GM19463 (cell line): ENCODE measurements around the gene NXPH4.

Experiments used
- ATAC-seq: cut with Tn5 transposase; IDR thresholded peaks from one replicate; pipeline ENCODE4 v1.9.1; 2021; ENCODE audit warnings: mild to moderate bottlenecking, moderate library complexity; ENCODE audit not compliant: unreplicated experiment

The NXPH4 gene

DNA sequence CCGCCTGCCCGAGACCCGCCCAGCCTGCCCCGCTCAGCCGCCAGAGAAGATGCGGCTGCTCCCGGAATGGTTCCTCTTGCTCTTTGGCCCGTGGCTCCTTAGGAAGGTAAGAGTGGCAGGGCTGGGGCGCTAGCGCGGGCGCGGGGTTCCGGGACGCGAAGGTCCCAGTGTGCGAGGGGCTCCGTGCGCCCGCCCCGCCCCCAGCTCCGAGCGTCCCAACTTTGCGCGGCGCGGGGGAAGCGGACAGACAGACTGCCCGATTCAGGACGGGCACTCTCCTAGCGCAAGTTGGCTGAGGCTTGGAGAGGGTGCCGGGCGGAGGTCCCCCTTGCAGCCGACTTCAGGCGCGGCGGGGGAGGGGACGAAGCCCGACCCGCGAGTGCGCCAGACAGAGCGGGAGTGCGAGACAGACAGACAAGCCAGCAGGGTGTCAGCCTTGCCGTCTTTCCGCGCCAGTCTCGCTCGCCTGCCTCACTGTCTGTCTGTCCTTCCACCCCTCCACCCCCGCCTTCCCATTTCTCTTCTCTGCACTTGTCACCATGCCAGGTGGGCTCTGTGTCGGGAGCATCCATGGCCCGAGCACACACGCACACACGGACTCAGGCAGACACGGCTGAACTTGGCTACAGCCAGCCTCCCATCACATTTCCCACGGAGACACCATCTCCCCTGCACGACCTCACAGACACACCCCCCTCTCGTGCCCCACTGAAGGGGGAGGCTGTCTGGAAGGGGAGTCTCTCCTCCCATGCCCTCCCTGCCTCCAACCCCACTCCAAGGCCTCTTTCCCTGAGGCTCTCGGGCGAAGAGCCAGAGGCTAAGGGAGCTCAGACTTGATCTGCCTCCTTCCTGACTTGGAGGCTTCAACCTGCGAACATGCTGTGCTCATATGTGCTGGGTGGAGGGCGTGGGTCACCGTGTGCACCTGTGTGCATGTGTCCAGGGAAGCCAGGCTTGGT lies 606 bp downstream of the NXPH4 start:
- ATAC-seq, result no peak

GRCh38 chr12:57218030-57218853 lies 1.6 kb downstream of the NXPH4 start:
- ATAC-seq, result no peak

DNA sequence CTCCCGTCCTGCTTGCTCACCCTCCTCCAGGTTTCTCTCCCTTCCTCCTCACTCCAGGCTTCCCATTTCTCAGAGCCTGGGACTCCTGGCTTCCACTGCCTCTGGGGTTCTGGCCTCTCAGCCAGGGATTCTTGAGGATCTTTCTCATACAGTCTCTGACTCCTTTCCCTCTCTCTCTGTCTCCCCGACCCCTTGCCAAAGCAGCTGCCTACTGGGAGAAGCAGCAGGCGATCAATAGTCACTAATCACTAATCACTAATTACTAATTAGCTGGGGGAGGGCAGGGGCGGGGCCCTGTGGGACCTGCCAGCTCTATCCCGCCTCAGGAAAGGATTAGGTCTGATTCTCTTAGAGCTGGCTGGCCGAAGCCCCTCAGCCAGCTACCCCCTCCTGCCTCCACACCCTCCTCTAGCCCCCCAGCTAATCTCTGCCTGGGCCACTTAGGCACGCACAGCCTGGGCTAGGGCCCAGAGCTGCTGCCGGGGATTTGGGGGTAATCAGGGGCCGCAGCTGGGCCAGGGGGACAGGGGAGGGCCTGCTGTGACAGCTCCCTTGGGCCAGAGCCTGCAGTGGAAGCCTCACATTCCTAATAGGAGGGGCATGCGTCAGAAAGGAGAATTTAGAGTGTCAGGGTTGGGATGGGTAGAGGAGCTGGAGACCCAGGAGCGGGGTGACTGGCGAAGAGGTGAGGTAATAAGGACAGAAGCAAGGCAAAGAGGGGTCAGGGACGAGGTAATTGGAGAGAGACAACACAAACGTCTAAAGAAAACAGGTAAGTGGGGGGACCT lies 2.8 kb downstream of the NXPH4 start:
- no peak for ATAC-seq

GRCh38 chr12:57219993-57220754 lies 3.6 kb downstream of the NXPH4 start:
- no peak for ATAC-seq

GRCh38 chr12:57220770-57221168 lies 4.2 kb downstream of the NXPH4 start:
- ATAC-seq, result no peak

DNA sequence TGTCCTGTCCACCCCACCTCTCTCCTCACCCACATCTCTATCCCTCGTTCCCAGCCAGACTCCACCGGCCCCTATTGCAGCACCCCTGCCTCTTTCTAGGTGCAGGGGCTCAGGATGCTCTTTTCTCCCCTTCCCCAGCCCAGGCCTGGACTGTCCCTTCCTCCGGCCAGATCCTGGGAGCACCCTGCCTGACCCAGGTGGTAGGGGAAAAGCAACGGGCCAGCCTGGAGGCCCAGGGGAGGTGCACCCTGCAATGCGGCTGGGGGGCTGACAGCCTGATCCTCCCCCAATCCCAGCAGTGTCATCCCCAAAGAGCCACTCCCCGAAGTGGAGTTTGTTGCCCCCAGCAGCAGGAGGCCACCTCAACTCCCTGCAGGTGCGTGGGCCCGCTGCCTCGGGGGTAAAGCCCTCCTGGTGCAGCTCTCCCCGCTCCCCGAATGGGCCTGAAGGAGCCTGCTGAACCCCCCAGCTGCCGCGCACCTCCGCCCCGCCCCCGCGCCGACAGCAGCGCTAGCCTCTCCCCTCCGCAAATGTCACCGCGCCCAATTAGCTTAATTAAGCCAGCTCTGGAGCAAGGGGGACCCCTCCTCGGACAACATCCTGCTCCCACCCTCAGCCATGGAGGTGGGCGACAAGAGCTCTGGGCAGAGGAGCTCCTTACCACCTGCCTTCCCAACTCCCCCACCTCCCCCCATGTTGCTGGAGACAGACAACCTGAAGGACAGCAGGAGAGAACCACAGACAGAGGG lies 4.7 kb downstream of the NXPH4 start:
- no peak for ATAC-seq

GRCh38 chr12:57222286-57223190 lies 5.9 kb downstream of the NXPH4 start:
- no peak for ATAC-seq

- ATAC-seq, result no peak
These were observed 6.9 kb downstream of the NXPH4 start for GRCh38 chr12:57223191-57224165.

- no peak for ATAC-seq
These were observed 7.8 kb downstream of the NXPH4 start for GRCh38 chr12:57224278-57224972.

DNA sequence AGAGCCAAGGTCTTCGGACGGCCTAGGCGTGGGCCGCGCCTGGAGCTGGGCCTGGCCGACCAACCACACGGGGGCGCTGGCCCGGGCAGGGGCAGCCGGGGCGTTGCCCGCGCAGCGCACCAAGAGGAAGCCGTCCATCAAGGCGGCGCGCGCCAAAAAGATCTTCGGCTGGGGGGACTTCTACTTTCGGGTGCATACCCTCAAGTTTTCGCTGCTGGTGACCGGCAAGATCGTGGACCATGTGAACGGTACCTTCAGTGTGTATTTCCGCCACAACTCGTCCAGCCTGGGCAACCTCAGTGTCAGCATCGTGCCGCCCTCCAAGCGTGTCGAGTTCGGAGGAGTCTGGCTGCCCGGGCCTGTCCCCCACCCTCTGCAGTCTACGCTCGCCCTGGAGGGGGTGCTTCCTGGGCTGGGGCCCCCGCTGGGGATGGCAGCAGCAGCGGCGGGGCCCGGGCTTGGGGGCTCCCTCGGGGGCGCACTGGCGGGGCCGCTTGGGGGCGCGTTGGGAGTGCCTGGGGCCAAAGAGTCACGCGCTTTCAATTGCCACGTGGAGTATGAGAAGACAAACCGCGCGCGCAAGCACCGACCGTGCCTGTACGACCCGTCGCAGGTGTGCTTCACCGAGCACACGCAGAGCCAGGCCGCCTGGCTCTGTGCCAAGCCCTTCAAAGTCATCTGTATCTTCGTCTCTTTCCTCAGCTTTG lies 8.5 kb downstream of the NXPH4 start:
- no peak for ATAC-seq

DNA sequence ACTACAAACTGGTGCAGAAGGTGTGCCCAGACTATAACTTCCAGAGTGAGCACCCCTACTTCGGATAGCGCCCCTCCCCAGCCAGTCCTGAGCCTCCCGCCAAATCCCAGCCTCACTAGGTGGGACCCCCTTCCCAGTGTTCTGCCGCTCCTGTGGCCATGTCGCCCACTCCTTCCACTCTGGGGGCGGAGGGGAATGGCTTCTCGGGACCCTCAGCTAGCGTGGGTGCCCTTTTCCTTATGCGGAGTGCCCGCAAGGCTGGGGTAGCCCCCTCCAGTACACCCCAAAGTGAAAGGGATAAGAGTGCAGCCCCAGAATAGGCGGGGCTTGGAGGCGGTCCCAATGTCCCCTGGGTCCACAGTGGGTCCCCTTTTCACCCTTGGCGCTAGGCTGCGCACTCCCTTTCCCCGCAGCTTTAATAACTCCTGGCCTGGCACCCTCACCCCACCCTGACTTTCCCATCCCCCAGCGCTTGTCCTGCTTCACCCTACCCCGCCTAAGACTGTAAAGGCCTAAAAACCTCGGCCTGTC lies 9.2 kb downstream of the NXPH4 start:
- ATAC-seq, result no peak

GRCh38 chr12:57226588-57227314 lies 10.2 kb downstream of the NXPH4 start:
- no peak for ATAC-seq

GRCh38 chr12:57227315-57228115 lies 10.9 kb downstream of the NXPH4 start:
- ATAC-seq, result no peak

GRCh38 chr12:57229046-57229633 lies 12.5 kb downstream of the NXPH4 start:
- ATAC-seq, result peak; percentile 10
